Measurements from ENCODE around the gene CDRT15.

DNA sequence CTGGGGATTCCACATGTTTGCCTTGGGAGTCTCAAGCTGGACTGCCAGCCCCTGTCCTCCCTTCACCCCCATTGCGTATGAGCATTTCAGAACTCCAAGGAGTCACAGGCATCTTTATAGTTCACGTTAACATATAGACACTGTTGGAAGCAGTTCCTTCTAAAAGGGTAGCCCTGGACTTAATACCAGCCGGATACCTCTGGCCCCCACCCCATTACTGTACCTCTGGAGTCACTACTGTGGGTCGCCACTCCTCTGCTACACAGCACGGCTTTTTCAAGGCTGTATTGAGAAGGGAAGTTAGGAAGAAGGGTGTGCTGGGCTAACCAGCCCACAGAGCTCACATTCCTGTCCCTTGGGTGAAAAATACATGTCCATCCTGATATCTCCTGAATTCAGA lies 28.9 kb downstream of the CDRT15 start:
- TF ChIP-seq PATZ1 (CRISPR knock-in tag; IDR thresholded peaks at IDR 0.05; ENCODE audit: borderline replicate concordance) (no peak), OSR1 (CRISPR knock-in tag; IDR thresholded peaks at IDR 0.05) (no peak), TOX (CRISPR knock-in tag; IDR thresholded peaks at IDR 0.05; ENCODE audit: borderline replicate concordance) (no peak), ZC3H10 (CRISPR knock-in tag; IDR thresholded peaks at IDR 0.05) (no peak), ZFP3 (CRISPR knock-in tag; IDR thresholded peaks at IDR 0.05) (no peak), ARNTL (CRISPR knock-in tag; IDR thresholded peaks at IDR 0.05; ENCODE audit: borderline replicate concordance, low read depth) (no peak), RARB (CRISPR knock-in tag; IDR thresholded peaks at IDR 0.05) (no peak), TSHZ2 (CRISPR knock-in tag; IDR thresholded peaks at IDR 0.05) (no peak), ZNF70 (CRISPR knock-in tag; IDR thresholded peaks at IDR 0.05) (no peak)
